GM18505 (cell line): ENCODE measurements around the gene PREX1.
A peak's percentile ranks its signal among the peaks of the same experiment; 100 is the strongest.

ENCODE experiments used
- ATAC-seq: cut with Tn5 transposase; IDR thresholded peaks from one replicate; pipeline ENCODE4 v1.9.1; 2021; ENCODE audit not compliant: unreplicated experiment
- POLR2A ChIP-seq: IDR thresholded peaks from 4 replicates; pipeline ENCODE4 v1.6.1; 2011; ENCODE audit warnings: borderline replicate concordance; ENCODE audit not compliant: insufficient read depth, insufficient read length; ENCODE audit errors: extremely low read depth

Gene PREX1

GRCh38 chr20:48729538-48729937 is 98.3 kb downstream of the PREX1 start:
- no peak for ATAC-seq
- no peak for TF ChIP-seq POLR2A

GRCh38 chr20:48728042-48728825 is 99.6 kb downstream of the PREX1 start:
- ATAC-seq: no peak
- TF ChIP-seq POLR2A: no peak

GRCh38 chr20:48727226-48727625 is 100.6 kb downstream of the PREX1 start:
- ATAC-seq: no peak
- no peak for TF ChIP-seq POLR2A

GRCh38 chr20:48725555-48725991 is 102.2 kb downstream of the PREX1 start:
- no peak for TF ChIP-seq POLR2A
- ATAC-seq: no peak

GRCh38 chr20:48724891-48725554 is 102.8 kb downstream of the PREX1 start:
- no peak for ATAC-seq
- no peak for TF ChIP-seq POLR2A

GRCh38 chr20:48724382-48724781 is 103.4 kb downstream of the PREX1 start:
- no peak for TF ChIP-seq POLR2A
- no peak for ATAC-seq

GRCh38 chr20:48723308-48724264 is 104.2 kb downstream of the PREX1 start:
- TF ChIP-seq POLR2A: no peak

GRCh38 chr20:48722737-48723191 is 105.0 kb downstream of the PREX1 start:
- ATAC-seq: no peak
- TF ChIP-seq POLR2A: no peak

More at GRCh38 chr20:48723308-48724264, 104.2 kb downstream of the PREX1 start:
- ATAC-seq: no peak

- TF ChIP-seq POLR2A: peak; percentile 32
- ATAC-seq: no peak
These were observed 105.6 kb downstream of the PREX1 start for GRCh38 chr20:48722002-48722731.

GRCh38 chr20:48721324-48722001 is 106.3 kb downstream of the PREX1 start:
- TF ChIP-seq POLR2A: no peak
- ATAC-seq: no peak

GRCh38 chr20:48720256-48720985 is 107.4 kb downstream of the PREX1 start:
- TF ChIP-seq POLR2A: no peak
- no peak for ATAC-seq
